HepG2 (cell line): ENCODE measurements around the gene VPS29. TPM values are rescaled to one million over a fixed set of nuclear protein-coding genes. Genes with fewer than 3 reads are reported as not detected.
A peak's percentile ranks its signal among the peaks of the same experiment; 100 is the strongest.

Experiments
- ATAC-seq: fragments of 200-7000 bp; cut with Tn5 transposase; 3 replicates; pipeline ENCODE4 v1.9.1; 2020; ENCODE audit warnings: mild to moderate bottlenecking, moderate library complexity
- BruUV-seq: library from RNA; stranded (reverse); fragments of 400-500 nt; replicated peaks from 2 replicates; lab custom pipeline; 2021; lab: Mats Ljungman, UMichigan
- CTCF ChIA-PET: fragments of 300-600 bp; formaldehyde crosslinking; extraction: SDS; loops from one replicate; lab custom pipeline; 2021; ENCODE audit warnings: low total read pairs, inconsistent platforms, low intra/inter-chr PET ratio; lab: Yijun Ruan, JAX
- POLR2A ChIA-PET: fragments of 350-600 bp; sonication (Branson Sonifier 250); formaldehyde crosslinking; loops from one replicate; lab custom pipeline; 2020; ENCODE audit warnings: antibody characterized with exemption, inconsistent platforms; lab: Yijun Ruan, JAX
- DNase-seq: peaks from one replicate; pipeline ENCODE4 v3.0.0-alpha.2; 2015; ENCODE audit warnings: low spot score
- FAIRE-seq: peaks from 3 replicates; lab custom pipeline; 2011; peaks lifted over from hg19 to GRCh38; lab: Jason Lieb, UNC
- H2AFZ ChIP-seq: one replicate; pipeline ENCODE4 v1.6.1; 2011; ENCODE audit warnings: low read length, inconsistent platforms
- H3K27ac ChIP-seq: fragments of 300-600 bp; 3 replicates; pipeline ENCODE4 v1.8.0; 2011; ENCODE audit warnings: mixed run types, mild to moderate bottlenecking, mixed read lengths, low read length, inconsistent platforms; ENCODE audit not compliant: insufficient read depth; ENCODE audit errors: extremely low read length
- H3K27me3 ChIP-seq, 2 experiments: fragments of 200-600 bp in 1 of 2; 2 replicates in 1 of 2; 3 replicates in 1 of 2; pipeline versions ENCODE4 v1.6.0 to v1.8.0; 2011; ENCODE audit warnings: low read length in 2 of 2, mild to moderate bottlenecking in 2 of 2, moderate library complexity in 2 of 2, inconsistent platforms in 1 of 2; ENCODE audit not compliant: insufficient read depth in 2 of 2, control insufficient read depth in 1 of 2
- H3K36me3 ChIP-seq, 2 experiments: fragments of 200-600 bp in 1 of 2; replicated peaks in 1 of 2; 2 replicates in 1 of 2; 3 replicates in 1 of 2; pipeline versions ENCODE4 v1.5.1 to v1.8.0; 2011; ENCODE audit warnings: low read length in 2 of 2, inconsistent platforms in 1 of 2; ENCODE audit not compliant: insufficient read depth in 2 of 2, control insufficient read depth in 1 of 2
- H3K4me1 ChIP-seq: 2 replicates; pipeline ENCODE4 v1.5.1; 2012; ENCODE audit warnings: low read length, inconsistent platforms; ENCODE audit not compliant: insufficient read depth
- H3K4me2 ChIP-seq: 2 replicates; pipeline ENCODE4 v1.6.0; 2011; ENCODE audit warnings: low read depth, low read length, inconsistent platforms
- H3K4me3 ChIP-seq, 3 experiments: fragments of 200-600 bp in 1 of 3; sonication (generic), shearing (Covaris generic) in 1 of 3; replicated peaks in 1 of 3; 2 replicates each; pipeline ENCODE4 v1.5.1; 2011 to 2016; ENCODE audit warnings: low read length in 3 of 3, inconsistent platforms in 2 of 3, low read depth in 2 of 3, mild to moderate bottlenecking in 2 of 3, control low read depth in 1 of 3, mixed read lengths in 1 of 3; ENCODE audit not compliant: insufficient read depth in 1 of 3
- H3K79me2 ChIP-seq: one replicate; pipeline ENCODE4 v1.6.1; 2011; ENCODE audit warnings: low read length, inconsistent platforms; ENCODE audit not compliant: insufficient read depth
- H3K9ac ChIP-seq: 2 replicates; pipeline ENCODE4 v1.6.0; 2011; ENCODE audit warnings: mild to moderate bottlenecking, low read depth, low read length, inconsistent platforms; ENCODE audit not compliant: insufficient read depth
- H3K9me3 ChIP-seq: 2 replicates; pipeline ENCODE4 v1.5.1; 2012; ENCODE audit warnings: mild to moderate bottlenecking, low read length
- H4K20me1 ChIP-seq: 2 replicates; pipeline ENCODE4 v1.6.0; 2011; ENCODE audit warnings: inconsistent platforms, mild to moderate bottlenecking, low read length, moderate library complexity; ENCODE audit not compliant: insufficient read depth
- AHR ChIP-seq: IDR thresholded peaks from 2 replicates; pipeline ENCODE4 v1.6.1; 2018; ENCODE audit warnings: missing genetic modification reagents, missing compliant biosample characterization
- BCL3 ChIP-seq: sonication (generic); formaldehyde crosslinking; IDR thresholded peaks from 2 replicates; pipeline ENCODE4 v1.5.1; 2020; ENCODE audit warnings: mild to moderate bottlenecking, missing genetic modification reagents, moderate library complexity
- HDAC2 ChIP-seq: sonication (generic); formaldehyde crosslinking; IDR thresholded peaks from 2 replicates; pipeline ENCODE4 v1.4.0; 2020; ENCODE audit warnings: missing genetic modification reagents
- ISX ChIP-seq: sonication (generic); formaldehyde crosslinking; conservative IDR thresholded peaks from 2 replicates; pipeline ENCODE4 v1.5.0; 2020; ENCODE audit warnings: missing genetic modification reagents
- RBM22 ChIP-seq: fragments of 200-400 bp; formaldehyde crosslinking; optimal IDR thresholded peaks from 2 replicates; pipeline ENCODE3; 2017; ENCODE audit warnings: mild to moderate bottlenecking, low read length, moderate library complexity
- STAG1 ChIP-seq: sonication (generic); formaldehyde crosslinking; IDR thresholded peaks from 2 replicates; pipeline ENCODE4 v1.4.0; 2020; ENCODE audit warnings: missing genetic modification reagents
- TFAP4 ChIP-seq: sonication (generic); IDR thresholded peaks from 2 replicates; pipeline ENCODE4 v1.6.1; 2016; ENCODE audit warnings: low read depth, borderline replicate concordance
- U2AF2 ChIP-seq: fragments of 200-400 bp; formaldehyde crosslinking; IDR thresholded peaks from 2 replicates; pipeline ENCODE4 v1.6.1; 2017; ENCODE audit warnings: low read depth, mild to moderate bottlenecking, low read length
- ZBTB49 ChIP-seq: sonication (generic); formaldehyde crosslinking; IDR thresholded peaks from 2 replicates; pipeline ENCODE4 v1.4.0; 2020; ENCODE audit warnings: missing genetic modification reagents, borderline replicate concordance
- ZC3H13 ChIP-seq: sonication (generic); formaldehyde crosslinking; IDR thresholded peaks from 2 replicates; pipeline ENCODE4 v1.8.1; 2023; ENCODE audit warnings: mild to moderate bottlenecking, missing genetic modification reagents, moderate library complexity
- ZFP36L2 ChIP-seq: sonication (generic); formaldehyde crosslinking; IDR thresholded peaks from 2 replicates; pipeline ENCODE4 v1.4.0; 2020; ENCODE audit warnings: missing genetic modification reagents
- ZNF138 ChIP-seq: sonication (generic); formaldehyde crosslinking; IDR thresholded peaks from 2 replicates; pipeline ENCODE4 v1.5.0; 2020; ENCODE audit warnings: mild to moderate bottlenecking, low read depth, missing genetic modification reagents
- ZNF224 ChIP-seq: sonication (generic); formaldehyde crosslinking; IDR thresholded peaks from 2 replicates; pipeline ENCODE4 v1.5.0; 2020; ENCODE audit warnings: mild to moderate bottlenecking, missing genetic modification reagents
- ZNF251 ChIP-seq: sonication (generic); formaldehyde crosslinking; IDR thresholded peaks from 2 replicates; pipeline ENCODE4 v1.9.0; 2021; ENCODE audit warnings: mild to moderate bottlenecking, missing genetic modification reagents
- ZNF510 ChIP-seq: sonication (generic); formaldehyde crosslinking; IDR thresholded peaks from 2 replicates; pipeline ENCODE4 v1.4.0; 2020; ENCODE audit warnings: low read depth, mild to moderate bottlenecking, missing genetic modification reagents
- ZNF816 ChIP-seq: sonication (generic); formaldehyde crosslinking; IDR thresholded peaks from 2 replicates; pipeline ENCODE4 v1.8.0; 2022; ENCODE audit warnings: missing genetic modification reagents, mild to moderate bottlenecking, borderline replicate concordance
- ZSCAN5A ChIP-seq: sonication (generic); formaldehyde crosslinking; IDR thresholded peaks from 2 replicates; pipeline ENCODE4 v1.8.0; 2022; ENCODE audit warnings: mild to moderate bottlenecking, missing genetic modification reagents, borderline replicate concordance
- WGBS: methylation state at CpG from one replicate; pipeline ENCODE4 v1.1.6; 2017; ENCODE audit warnings: low lambda C conversion rate; 5-methylcytosine and 5-hydroxymethylcytosine counted together
- in situ Hi-C: cut with HindIII; loops from 2 replicates; pipeline ENCODE4 v1.10.0; 2017; ENCODE audit warnings: low pct_unique_long_range_greater_than_20kb; ENCODE audit not compliant: extremely low pct_ligation_motif_present
- intact Hi-C: fragments of 100-400 bp; cut with micrococcal nuclease; formaldehyde crosslinking; loops from one replicate; pipeline ENCODE4 v1.10.0; 2022; ENCODE audit not compliant: unreplicated experiment
- polyA plus RNA-seq, 8 experiments: library from polyadenylated mRNA; depleted of rRNA in 3 of 8; stranded (reverse) in 7 of 8; unstranded in 1 of 8; fragments of >200 nt; fragmentation: Illumina TruSeq in 4 of 8; extraction: Trizol in 4 of 8; gene quantifications; 2 replicates each; pipeline versions ENCODE4 v1.2.1 to v1.2.3, GENCODE V29; 2011 to 2016; ENCODE audit warnings: low read depth in 4 of 8, missing spikeins in 1 of 8, mixed read lengths in 1 of 8; ENCODE audit not compliant: insufficient read depth in 1 of 8
- total RNA-seq, 5 experiments: library from RNA; depleted of rRNA; stranded (reverse); fragments of >200 nt; fragmentation: Illumina TruSeq; extraction: Trizol; gene quantifications; 2 replicates each; pipeline ENCODE4 v1.2.3, GENCODE V29; 2016; ENCODE audit warnings: low read depth in 1 of 5

VPS29 gene
- total and polyA plus RNA-seq, 2 of the 13 experiments (the other 11 are each of a cell fraction or from before 2014, with no cell fraction given), result 107 to 114 TPM

GRCh38 chr12:110468214-110469048 is 33.5 kb downstream of the VPS29 start, which contains the start of the genes FAM216A and GPN3:
FAM216A (plus strand) TSS chr12:110468845; CDS start chr12:110468876, 31 bp downstream.
GPN3 (minus strand) TSS chr12:110468257; CDS start chr12:110468203, 54 bp downstream.
- in situ Hi-C loops, result no loop called here
- intact Hi-C loops, result loop anchor here (1.0 to 2.0 kb wide), 3 partner anchors 18 to 230 kb away; partner anchors contain the start of gene ARPC3
- FAIRE-seq, result peak; percentile 99
- TSS peak; percentile 82 for BruUV-seq
- H3K9ac ChIP-seq, result peak within 1 kb of the TSS; percentile 94
- H3K27me3 ChIP-seq, result peaks cover 0 to 3% of the 10 kb centered on the region in 2 experiments; a peak in 1 of 5 replicates
- ChIA-PET POLR2A (interaction anchor here (0.8 to 2.7 kb wide), 16 partner anchors 10 to 275 kb away, joined by 3 to 49 read pairs (median 4); partner anchors contain the start of genes ARPC3, PPP1CC, PPTC7 and RAD9B), CTCF (interaction anchor here (1.1 to 2.6 kb wide), 5 partner anchors 19 to 230 kb away, joined by 3 to 12 read pairs (median 4); partner anchors contain the start of gene ARPC3)
- peaks cover 22% of the 10 kb centered on the region for H3K79me2 ChIP-seq
- H3K36me3 ChIP-seq, result peaks cover 3 to 15% of the 10 kb centered on the region in 2 experiments; a peak in 3 of 5 replicates
- peaks cover 24% of the 10 kb centered on the region for H3K4me1 ChIP-seq
- H3K27ac ChIP-seq, result peak within 1 kb of the TSS; percentile 81
- H2AFZ ChIP-seq, result no peak within 1 kb of the TSS
- peak; percentile 91 for ATAC-seq
- no peaks in the 10 kb centered on the region for H3K9me3 ChIP-seq
- DNase-seq, result peak; percentile 97
- H4K20me1 ChIP-seq, result no peaks in the 10 kb centered on the region
- H3K4me3 ChIP-seq, result peak within 1 kb of the TSS; percentile 86 to 92 (median 91)
- peak within 1 kb of the TSS; percentile 96 for H3K4me2 ChIP-seq
- WGBS, result 1% methylated on average over 32 of the region's 78 CpGs
- no peak; the same call in 1 of the 2 replicates for TF ChIP-seq ZSCAN5A
- peak; percentile 47; the same call in 1 of the 2 replicates for TF ChIP-seq ZC3H13 (CRISPR knock-in tag)
- peak; percentile 72; the same call in 1 of the 2 replicates for TF ChIP-seq TFAP4
- peak; percentile 65; the same call in 1 of the 2 replicates for TF ChIP-seq ZNF816 (CRISPR knock-in tag)
- TF ChIP-seq ZFP36L2 (CRISPR knock-in tag), result no peak
- peak; percentile 26 for TF ChIP-seq AHR (CRISPR knock-in tag)
- no peak for TF ChIP-seq STAG1
- 0 out of 2 replicates have a peak, but pooled peaks have one; percentile 82 for TF ChIP-seq ZNF510
- no peak for TF ChIP-seq ZNF224 (CRISPR knock-in tag)
- TF ChIP-seq ZNF251 (CRISPR knock-in tag), result no peak
- TF ChIP-seq RBM22, result no peak
- TF ChIP-seq BCL3 (CRISPR knock-in tag), result peak; percentile 60; the same call in 1 of the 2 replicates
- TF ChIP-seq HDAC2 (CRISPR knock-in tag), result peak; percentile 79; the same call in 1 of the 2 replicates
- TF ChIP-seq ZBTB49 (CRISPR knock-in tag), result no peak
- TF ChIP-seq ZNF138 (CRISPR knock-in tag), result no peak
- TF ChIP-seq U2AF2, result peak; percentile 44; the same call in 1 of the 2 replicates
- 0 out of 2 replicates have a peak, but pooled peaks have one; percentile 23 for TF ChIP-seq ISX
